NCI-H82 treated with DMSO at 0.1 percent for 48 hours (cell line): ENCODE results near the gene ZCCHC14.
"Not testable (repeated sequence)": the region's sequence is repeated elsewhere in the genome, so short reads cannot be mapped to it uniquely, and the experiment has no call there.

ENCODE experiments used
- DNase-seq: peaks from one replicate; lab custom pipeline; 2025; ENCODE audit not compliant: unreplicated experiment; lab: John Stamatoyannopoulos, UW

Gene ZCCHC14

DNA sequence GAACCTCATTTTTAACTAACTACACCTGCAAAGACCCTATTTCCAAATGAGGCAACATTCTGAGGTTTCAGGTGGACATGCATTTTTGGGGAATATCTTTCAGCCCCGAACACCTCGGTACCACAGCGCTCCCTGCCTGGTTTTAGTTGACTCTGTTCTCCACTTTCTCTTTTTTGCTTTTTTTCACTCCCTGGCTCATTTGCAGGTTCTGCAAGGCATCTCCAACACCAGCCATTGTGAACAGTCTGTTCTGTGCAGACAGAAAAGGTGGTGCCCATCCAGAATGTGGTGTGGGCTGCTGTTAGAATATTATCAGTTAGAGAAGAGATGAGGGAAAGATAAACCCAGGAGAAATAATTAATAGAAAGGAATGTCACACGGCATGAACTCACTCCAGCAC is 32.5 kb upstream of the ZCCHC14 start:
- DNase-seq = no peak

DNA sequence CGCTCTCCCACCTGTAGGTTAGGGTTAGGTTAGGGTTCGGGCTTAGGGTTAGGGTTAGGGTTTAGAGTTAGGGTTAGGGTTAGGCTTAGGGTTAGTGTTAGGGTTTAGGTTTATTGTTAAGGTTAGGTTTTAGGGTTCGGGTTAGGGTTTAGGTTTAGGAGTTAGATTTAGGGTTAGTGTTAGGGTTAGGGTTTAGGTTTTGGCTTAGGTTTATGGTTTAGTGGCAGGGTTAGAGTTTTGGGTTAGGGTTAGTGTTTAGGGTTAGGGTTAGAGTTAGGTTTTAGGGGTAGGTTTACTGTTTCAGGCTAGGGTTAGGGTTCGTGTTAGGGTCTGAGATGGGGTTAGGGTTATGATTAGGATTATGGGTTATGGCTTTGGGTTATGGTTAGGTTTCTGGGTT is 31.6 kb upstream of the ZCCHC14 start:
- no peak for DNase-seq

DNA sequence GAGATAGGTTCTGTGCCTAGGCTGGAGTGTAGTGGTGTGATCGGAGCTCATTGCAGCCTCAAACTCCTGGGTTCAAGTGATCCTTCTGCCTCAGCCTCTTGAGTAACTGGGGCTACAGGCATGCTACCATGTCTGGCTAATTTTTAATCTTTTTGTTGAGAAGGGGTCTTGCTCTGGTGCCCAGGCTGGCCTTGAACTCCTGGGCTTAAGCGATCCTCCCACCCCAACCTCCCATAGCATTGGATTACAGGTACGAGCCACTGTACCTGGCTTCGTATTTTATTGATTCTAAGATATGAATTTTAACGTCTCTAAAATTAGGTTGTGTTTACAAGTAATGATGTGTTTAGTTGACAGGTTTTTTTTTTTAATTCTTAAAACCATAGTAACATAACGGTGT is 30.8 kb upstream of the ZCCHC14 start:
- not testable (repeated sequence) for DNase-seq

DNA sequence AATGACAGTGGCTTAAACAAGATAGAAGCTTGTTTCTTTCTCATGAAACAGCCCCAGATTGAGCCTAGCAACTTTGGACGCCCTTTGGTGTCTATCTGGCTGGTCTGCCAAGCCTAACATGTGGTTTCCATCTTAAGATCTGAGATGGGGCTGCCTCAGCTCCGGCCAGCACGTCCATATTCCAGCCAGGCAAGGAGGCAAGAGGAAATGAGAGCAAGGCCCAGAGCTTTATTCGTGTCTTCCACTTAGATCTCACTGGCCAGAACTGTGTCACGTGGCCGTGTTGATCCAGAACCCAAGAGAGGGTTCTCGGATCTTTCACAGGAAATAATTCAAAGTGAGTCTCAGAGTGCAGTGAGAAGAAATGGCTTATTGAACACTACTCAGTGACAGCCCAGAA is 28.9 kb upstream of the ZCCHC14 start:
- DNase-seq = not testable (repeated sequence)

DNA sequence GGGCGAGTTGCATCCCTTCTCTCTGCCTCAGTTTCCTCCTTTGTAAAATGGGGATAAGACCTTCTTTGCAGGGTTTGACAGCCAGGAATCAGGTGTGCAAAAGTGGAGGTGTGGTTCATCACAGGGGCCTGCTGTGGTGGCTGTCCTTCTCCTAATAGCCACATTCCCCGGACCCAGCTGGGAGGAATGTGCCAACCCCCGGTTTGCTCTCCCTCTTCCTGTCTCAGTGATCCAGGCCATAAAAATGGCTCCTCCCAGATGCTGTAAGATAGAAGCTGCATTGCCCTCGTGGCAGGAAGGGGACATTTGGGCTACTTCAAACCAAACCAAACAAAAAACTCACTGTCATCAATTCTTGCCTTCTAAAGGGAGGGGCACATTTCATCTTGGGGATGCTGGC is 26.3 kb upstream of the ZCCHC14 start:
- DNase-seq = not testable (repeated sequence)

DNA sequence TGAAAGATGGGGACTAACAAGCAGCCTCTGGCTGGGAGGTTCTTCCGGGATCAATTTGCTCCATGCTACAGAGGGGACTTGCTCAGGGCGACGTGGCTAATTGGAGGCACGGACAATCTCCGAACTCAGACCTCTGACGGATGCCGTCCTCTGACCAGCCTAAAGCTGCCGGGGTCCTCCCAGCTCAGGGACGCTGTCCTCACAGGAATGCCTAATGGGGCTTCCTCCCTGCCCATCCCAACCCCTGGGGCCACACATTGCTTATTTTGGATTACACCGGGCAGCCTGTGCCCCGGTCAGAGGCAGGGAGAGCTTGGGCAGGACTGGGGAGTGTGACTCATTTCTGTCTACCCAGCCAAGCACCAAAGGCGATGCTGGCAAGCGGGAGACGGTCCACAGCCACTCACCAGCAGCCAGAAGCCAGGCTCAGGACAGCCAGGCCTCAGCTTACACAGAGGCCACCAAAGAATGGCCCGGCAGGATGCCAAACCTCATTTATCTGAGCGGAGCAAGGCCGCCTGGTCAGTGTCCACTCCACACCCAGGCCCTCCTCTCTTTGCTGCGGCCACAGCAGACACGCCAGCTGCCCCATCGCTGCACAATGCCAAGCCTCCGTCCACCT is 25.7 kb upstream of the ZCCHC14 start:
- not testable (repeated sequence) for DNase-seq

DNA sequence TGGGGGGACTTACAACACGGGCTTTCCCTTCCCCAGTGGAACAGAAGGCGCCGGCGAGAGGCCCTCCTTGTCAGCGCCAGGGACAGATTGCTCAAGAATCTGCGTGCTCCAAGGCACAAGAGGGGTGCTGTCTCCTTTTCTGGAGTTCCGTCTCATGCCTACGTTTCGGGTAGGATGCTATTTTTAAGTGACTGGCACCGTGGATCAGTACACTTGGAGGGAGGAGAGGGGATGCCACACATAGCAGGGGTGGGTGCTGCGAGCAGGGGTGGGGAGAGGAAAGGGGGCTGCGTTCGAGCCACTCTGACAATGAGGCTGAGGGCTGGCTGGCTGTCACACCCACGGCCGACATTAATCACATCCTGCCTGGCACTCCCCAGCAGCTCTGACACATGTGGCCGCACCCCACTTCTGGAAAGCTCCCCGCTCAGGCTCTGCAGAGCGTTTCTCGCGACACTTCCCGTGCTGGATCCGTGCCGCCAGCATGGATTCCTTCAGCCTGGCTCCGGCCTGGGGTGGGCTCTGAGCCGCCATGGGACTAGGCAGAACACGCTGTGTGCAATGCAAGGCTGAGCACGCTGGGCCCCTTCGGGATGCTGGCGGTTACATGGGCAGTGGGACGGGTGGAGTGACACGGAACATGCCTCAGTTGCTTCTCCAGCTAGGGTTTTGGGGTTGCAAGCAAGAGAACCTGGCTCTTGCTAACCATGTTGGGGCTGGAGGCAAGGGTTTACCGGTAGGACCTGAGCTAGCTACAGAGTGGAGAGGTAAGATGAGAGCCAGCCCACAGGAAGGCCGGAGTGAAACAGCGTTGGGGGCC is 25.0 kb upstream of the ZCCHC14 start:
- not testable (repeated sequence) for DNase-seq

DNA sequence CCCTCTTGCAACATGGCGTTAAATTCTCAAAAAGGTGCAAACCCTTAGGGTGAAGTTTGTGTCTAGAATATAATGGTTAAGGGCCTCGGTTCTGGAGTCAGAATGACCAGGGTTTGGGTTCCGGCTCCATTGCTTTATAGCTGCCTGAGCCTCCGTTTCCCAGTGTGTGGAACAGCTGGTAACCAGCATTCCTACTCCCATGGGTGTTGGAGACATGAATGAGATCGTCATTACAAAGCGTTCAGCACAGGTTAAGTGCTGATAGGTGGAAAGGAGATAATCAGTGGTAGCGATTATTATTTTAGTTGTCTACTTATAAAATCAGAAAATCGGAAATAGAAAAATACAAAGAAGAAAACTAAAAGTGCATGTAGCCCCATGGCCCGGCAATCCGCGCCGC is 23.5 kb upstream of the ZCCHC14 start:
- DNase-seq = no peak

DNA sequence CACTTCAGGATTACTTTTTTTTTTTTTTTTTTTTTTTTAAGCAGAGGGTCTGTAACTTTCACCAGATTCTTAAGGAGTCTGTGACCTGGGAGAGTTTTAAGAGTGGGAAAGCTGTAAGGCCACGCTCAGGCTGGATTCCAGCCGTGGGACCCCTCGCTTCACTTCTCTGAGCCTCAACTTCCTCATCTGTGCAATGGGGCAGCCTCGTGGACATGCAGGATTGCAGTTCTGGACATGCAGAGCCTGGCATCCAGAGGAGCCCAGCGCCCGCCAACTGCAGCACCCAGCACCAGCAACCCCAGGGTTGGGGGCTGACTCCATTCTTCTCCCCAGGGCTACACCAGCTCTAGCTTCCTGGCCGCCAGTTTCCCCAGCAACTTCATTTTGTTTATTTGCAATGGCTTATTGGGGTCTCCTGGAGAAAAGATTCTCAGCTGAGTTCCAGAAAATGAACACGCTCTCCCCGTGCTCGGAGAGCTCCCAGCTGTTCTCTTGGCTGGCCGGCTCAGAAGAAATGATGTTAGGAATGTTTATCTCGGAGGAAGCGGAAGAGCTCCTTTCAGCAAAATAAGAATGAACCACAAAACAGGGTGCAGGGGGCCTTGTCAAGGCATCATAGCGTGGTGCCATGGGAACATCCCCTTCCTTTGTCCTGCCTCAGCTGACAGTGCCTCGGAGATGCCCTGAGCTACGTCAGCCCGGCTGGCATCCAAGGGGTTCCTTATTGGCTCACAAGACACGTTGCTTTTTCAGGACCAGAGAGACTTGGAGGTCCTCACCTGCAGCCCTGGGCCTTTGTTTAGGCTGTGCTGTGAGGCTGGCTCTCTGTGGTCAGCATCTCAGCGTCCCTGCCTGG is 22.9 kb upstream of the ZCCHC14 start:
- DNase-seq = no peak

DNA sequence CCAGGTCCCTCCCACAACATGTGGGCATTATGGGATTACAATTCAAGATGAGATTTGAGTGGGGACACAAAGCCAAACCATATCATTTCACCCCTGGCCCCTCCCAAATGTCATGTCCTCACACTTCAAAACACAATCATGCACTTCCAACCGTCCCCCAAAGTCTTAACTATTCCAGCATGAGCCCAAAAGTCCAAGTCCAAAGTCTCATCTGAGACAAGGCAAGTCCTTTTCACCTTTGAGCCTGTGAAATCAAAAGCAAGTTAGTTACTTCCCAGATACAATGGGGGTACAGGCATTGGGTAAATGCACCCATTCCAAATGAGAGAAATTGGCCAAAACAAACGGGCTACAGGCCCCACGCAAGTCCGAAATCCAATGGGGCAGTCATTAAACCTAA is 17.0 kb upstream of the ZCCHC14 start:
- DNase-seq = not testable (repeated sequence)

DNA sequence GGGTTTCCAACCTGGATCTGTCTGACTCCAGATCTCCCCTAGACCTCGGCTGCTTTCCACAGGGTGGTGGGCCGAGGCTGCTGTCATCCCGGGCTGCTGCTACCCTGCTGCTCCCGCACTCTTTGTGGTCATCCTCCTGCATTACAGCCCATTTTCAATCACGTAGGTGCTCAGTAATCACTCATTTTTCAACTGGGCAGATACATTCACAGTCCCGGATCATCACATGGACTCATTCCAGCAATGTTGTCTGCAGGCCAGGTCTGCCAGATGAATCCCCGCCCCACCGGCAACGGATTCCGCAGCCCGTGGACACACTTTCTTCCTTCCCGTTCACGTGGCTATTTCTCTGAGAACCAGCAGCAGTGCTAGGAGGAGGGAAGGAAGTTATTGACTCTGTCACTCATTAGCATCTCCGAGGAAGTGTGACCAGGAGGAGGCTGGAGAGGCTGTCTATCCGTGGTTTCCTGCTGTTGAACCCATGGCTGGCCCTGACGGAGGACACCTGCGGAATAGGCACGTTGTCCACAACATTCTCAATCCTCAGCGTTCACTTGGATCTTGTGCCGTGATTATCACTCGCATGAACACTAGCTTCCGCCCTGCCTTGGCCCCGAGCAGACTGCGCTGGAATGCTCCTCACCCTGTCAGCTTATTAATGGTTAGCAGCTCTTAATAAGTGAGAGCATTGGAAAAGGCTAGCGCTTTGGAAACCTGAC is 14.7 kb upstream of the ZCCHC14 start:
- no peak for DNase-seq

DNA sequence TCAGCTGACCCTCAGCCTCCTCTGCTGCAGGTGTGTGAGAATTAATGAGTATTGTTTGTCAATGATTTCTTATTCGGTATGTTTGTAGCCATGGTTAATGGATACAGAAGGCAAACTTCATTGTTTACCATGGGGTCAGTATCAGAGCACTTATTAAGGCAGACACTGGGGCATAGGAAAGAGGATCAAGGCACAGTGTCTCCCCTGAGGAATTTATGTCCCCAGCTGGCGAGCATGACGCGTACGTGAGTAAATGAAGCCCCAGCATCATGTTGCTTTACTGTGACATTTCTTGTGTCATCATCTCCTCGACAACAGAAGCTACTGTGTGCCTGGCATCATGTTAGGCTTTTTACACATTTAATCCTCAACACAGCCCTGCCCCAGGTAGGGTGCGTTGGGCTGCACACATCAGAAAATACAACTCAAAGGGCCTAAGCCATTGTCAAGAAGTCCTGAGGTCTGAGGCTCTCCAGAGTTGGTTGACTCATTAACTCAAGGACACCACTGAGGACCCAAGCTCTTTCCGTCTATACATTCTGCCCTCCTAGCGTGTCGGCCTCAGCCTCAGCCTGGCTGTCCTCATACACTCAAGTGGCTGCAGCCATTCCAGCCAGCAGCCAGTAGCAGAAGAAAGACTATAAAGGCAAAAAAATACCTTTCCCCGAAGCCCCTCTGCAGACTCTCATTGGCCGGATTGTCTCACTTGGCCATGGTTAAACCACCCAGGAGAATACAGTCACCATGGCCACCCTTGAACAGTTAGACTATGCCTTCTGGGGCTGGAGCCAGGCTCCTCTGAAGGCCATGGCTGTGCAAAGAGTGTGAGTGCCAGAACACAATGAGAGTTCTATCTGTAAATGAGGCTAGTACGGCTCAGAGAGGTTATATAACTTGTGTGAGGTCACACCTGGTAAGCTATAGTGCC is 13.9 kb upstream of the ZCCHC14 start:
- DNase-seq = no peak

DNA sequence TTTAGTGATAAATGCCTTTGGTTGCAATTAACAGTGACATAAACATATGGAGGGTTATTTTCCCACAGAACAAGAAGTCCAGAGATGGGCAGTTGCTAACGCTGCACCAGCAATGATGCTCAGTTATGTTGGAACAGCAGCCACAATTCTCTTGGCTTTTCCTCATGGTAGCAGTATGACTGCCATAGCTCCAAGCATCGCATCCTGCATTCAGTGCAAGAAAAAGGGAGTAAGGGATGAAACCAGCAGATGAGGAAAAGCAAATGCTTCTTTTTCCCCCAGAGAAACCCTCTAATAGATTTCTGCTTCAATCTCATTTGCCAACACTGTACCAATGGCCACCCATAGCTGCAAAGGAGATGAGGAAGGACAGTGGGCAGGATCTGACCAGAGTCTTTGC is 13.0 kb upstream of the ZCCHC14 start:
- DNase-seq = no peak

DNA sequence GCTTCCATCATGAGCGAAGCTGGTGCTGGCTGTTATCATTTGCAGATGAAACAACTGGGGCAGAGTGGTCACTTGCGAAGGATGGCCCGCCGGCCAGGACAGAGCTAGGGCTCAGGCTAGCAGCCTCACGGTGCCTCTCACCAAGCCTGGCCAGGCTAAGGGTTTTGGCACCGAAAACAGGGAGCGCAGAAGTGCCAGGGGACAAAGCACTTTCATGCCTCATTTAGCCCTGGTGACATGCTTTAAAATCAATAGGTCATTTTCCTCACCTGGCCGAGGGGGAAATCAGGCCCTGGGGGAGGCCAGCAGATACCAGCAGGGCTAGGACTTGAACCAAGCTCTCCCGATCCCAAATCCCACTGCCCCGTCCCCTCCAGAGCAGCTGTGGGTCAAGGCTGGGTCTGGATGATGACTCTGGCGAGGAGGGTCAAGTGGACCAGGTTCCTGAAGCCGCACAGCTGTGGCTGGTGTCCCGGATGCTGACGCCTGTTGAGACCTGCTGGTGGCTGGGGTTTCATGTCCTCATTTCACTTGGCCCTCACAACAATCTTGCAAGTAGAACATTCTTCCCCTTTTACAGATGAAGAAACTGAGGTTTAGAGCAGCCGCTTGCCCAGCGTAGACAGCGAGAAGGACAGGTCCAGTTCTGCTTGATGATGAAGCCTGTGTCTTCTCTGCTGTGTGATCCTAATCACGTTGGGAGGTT is 10.6 kb upstream of the ZCCHC14 start:
- not testable (repeated sequence) for DNase-seq

DNA sequence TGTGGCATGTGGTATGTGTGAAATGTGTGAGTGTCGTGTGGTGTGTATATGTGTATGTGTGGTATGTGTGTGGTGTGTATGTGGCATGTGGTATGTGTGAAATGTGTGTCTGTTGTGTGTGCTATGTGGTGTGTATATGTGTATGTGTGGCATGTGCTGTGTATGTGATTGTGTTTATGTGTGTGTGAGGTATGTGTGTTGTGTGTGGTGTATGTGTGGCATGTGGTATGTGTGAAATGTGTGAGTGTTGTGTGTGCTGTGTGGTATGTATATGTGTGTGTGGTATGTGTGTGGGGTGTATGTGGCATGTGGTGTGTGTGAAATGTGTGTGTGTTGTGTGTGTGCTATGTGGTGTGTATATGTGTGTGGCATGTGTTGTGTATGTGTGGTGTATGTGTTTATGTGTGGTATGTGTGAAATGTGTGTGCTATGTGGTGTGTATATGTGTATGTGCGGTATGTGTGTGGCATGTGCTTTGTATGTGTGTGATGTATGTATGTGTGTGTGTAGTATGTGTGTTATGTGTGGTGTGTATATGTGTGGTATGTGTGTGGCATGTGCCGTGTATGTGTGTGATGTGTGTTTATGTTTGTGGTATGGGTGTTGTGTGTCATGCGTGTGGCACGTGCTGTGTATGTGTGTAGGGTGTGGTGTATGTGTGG is 9.6 kb upstream of the ZCCHC14 start:
- DNase-seq = no peak

DNA sequence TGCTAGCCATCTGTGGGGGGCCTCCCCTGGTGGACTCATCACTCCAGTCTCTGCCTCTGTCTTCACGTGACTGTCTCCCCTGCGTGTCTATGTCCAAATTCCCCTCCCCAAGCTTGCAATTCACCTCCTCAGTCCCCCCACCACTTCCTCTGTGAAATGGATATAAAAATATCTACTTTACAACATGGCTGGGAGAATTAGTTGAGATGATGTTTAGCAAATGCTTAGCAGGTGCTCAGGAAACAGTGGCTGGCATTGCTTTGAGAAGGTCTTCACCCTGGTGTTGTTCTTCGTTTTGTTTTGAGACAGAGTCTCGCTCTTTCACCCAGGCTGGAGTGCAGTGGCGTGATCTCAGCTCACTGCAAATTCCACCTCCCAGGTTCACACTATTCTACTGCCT is 8.3 kb upstream of the ZCCHC14 start:
- no peak for DNase-seq

DNA sequence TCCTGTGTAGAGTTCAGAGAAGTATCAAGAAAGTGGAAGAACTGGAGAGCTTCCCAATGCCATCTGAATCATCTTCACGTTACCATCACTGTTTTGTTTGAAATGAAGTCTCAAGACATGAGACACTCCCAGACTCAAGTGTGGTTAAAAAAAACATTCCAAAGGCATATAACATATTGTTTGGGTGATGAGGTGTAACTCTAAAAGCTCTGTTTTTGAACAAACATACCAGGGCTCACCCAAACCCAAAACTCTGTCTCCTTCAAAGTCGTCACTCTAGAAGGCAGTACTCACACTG is 6.3 kb upstream of the ZCCHC14 start:
- DNase-seq = no peak

DNA sequence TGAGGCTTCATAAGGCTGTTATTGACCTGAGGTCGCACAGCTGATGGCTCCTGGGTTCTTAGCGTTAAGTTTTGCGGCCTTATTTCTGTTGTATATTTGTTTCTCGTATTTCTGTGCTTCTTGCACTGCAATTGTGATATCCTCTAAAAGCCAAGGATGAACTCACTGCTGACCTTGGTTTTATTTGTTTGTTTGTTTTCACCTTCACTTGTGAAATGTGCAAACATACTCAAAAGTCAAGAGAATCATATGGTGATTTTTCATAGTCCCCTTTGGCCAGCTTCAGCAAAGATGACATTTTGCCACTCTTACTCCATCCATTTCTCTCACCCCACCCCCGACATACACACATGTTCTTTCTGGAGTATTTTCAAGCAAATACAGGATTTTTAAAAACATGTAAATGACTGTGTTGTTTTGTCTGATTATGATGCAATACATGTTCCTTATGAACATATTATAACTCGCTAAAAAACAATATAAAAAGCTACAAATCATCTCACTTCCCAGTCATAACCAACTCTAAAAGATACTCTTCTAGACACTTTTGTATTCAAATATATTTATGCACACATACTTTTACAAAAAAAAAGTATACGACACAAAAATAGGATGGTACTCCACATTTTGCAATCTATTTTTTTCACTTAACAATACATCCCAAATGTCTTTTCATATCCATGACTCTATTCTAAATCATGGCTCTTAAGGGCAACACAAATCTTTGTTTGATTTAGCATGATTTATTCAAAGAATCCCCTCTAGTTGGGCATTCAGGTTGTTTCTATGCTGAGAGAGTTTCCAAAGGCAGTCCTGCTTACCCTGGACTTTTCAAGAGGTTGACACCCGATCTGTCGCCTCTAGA is 5.7 kb upstream of the ZCCHC14 start:
- no peak for DNase-seq
